IPS-NIHi7 (cell line): Measurements from ENCODE around the gene GNAT1.
"Not testable (repeated sequence)": the region's sequence is repeated elsewhere in the genome, so short reads cannot be mapped to it uniquely, and the experiment has no call there.

ENCODE experiments used
- DNase-seq: peaks from one replicate; pipeline ENCODE4 v3.0.0; 2012; ENCODE audit warnings: mixed read lengths; ENCODE audit errors: extremely low spot score

Gene GNAT1

GRCh38 chr3:50203113-50203808 is 11.9 kb downstream of the GNAT1 start:
- DNase-seq, result no peak

DNA sequence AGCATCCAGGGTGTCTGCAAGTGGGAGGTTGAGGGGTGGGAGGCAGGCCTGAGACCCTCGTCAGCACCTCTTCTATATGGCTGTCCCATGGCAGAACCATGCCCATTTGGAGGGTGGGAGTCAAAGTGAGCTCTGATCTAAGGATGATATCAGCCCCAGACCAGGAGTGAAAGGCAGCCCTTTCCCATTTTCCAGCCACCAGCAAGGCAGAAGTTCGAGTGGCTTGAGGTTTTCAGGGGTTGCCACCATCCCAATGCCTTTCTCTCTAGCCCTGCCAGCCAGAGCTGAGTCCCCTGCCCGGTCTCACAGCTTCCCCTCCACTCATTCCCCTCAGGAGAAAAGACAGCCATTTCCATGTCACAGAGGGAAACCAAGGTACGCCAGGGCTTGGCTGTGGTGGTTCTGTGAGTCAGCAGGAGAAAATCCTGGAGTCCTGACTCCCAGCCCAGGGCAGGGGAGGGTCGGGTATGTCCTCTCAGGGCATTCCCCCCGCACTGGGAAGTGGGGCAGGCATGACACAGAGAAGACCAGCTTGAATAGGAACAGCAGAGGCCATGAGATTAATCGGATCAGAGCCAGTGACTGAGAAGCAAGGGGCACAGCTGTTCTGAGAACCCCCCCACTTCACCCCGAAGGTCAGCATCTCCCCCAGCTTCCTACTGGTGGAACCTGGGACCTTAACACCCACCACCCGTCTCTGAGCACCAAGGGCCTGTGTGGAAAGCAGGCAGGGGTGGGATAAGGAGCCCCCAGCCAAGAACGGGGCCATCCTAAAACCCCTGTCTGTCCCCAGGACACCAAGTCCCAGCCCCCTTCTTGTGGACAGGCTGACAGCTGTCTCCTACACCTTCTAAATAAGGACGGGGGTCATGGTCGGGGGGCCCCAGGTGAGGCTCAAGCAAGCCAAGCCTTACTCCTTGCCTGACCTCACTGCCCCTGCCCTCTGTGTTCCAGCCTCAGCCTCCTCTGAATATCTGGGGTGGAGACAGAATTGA is 12.7 kb downstream of the GNAT1 start:
- DNase-seq, result no peak

GRCh38 chr3:50204804-50205412 is 13.5 kb downstream of the GNAT1 start, which contains the start of gene SLC38A3:
TSS of gene SLC38A3 (plus strand) at chr3:50205271. CDS start at chr3:50214200, 8,929 bp downstream.
- peak; percentile 94 for DNase-seq

- DNase-seq, result peak; percentile 80
Observed at GRCh38 chr3:50205413-50206276, 14.2 kb downstream of the GNAT1 start.

- DNase-seq, result no peak
Observed at GRCh38 chr3:50207359-50208042, 16.1 kb downstream of the GNAT1 start.

DNA sequence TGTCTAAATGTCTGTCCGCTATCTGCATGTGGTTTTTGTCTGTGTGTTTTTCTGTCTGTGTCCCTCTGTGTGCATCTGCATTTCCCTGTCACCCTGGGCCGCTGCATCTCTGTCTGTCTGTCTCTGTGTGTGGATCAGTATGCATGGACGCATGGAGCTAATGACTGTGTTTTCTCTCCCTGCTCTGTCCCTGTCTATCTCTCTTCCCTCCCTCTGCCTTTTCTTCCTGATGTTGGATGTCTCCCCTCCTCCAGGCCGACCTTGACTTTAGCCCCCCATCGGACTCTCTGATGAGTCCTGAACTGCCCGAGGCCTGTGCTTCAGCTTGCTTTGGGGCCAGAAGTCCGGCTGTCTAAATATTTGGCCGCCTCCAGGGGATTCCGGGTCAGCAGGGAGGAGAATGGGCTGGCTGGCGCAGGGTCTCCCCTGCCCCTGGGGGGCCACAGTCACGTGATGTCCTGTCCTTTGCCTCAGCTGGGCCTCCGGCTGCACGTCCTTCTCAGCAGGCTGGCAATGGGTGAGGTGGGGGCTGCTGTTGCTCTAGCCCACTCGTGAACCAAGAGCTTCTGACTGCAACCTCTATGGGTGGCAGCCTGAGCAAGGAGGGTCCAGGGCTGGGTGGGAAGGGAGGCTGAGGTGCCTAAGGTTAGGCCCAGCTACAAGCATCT is 17.4 kb downstream of the GNAT1 start:
- DNase-seq, result no peak

DNA sequence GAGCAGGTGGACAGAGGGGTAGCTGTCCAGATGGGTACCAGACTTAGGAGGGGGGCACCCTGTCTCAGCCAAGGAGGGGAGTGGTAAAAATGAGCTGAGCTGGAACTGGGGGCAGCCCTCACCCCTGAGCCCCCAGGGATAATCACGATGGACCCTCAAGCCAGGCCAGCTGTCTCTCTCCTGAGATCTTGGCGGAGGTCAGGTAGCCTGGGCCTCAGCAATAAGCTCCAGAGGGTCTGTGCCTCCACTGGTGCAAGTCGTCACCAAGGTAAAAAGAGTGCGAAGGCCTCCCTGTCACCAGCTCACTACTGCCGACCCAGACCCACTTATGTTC is 18.7 kb downstream of the GNAT1 start:
- no peak for DNase-seq

DNA sequence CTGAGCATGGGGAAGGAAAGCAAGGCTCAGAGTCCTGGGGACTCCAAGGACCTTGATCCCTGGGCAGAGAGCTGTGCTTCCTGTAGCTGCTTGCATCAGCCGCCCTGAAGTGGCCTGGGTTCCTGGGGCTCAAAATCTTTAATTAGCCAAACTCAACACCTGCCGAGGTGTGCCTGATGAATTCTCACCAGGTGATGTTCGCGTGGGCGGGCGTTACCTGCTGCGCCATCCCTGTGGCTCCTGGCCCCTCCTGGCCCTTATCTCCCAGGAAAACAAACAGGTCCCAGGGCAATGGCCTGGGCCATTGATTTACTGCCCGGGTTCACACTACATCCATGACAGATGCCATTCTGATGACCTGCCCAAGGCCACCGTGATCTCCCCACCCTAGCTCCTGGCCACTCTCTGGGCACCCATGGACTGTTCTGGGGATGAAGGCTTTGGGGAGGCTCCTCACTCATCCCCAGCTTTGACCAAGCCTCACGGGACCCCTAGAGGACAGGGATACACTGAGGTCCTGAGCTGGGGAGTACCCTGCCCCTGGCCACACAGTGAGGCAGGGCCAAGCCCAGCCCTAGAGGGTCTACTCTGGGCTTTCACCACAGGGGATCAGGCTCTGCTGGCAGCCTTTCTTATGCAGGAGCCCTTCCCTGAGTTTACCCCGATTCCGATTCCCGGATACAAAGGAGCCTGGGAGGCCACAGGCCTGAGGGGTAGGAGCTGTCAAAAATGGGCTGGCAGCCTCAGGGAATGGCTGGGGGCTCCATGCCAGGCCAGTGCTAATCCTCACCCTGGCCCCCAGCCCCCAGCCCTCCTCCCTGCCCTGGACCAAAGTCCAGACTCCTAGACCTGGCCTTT is 19.3 kb downstream of the GNAT1 start:
- peak; percentile 58 for DNase-seq

DNA sequence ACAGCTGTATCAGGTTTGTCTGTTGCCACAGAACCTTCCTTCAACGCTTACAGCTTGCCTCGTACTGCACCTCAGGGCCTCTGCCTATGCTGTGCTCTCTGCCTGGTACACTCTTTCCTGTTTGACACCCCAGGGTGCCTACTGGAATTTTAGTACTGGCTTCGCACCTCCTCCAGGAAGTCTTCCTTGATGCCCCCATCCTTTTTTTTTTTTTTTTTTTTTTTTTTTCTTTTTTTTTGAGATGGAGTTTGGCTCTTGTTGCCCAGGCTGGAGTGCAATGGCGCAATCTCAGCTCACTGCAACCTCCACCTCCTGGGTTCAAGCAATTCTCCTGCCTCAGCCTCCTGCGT is 19.9 kb downstream of the GNAT1 start:
- DNase-seq, result not testable (repeated sequence)

DNA sequence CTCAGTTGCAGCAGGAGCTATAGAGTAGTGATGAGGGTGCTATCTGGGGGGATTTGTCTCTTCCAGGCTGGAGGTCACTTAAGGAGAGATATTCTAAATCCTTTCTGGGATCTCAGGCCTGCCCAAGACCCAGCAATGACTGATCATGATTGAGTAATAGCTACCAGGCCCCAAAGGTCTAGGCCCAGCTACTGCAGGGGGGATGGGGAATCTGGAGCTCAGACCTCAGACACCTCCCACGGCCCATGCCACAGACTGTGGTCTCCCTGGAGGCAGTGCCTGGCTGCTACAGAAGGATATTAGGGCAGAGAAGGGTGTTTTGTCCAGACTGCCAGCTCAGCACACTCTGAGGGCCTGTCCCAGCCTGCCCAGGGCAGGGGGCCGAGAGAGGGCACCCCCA is 20.5 kb downstream of the GNAT1 start:
- DNase-seq, result no peak

DNA sequence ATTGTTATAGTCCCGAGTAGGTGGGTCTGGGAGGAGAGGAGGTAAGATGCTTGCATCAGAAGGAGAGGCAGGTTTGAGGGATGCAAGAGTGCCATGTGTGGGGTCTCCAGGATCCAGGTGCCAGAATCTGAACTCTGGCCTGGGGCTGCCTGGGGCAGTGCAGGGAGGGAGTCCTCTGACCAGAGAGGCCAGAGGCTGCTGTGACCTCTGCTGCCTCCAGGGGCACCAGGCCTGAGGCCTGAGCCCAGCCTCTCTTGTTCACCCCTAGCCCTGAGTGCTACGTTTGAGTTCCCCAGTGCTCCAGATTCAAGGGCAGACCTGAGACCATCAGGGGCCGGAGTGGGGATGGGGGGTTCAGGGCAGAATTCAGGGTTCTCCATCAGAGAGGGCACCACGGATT is 21.1 kb downstream of the GNAT1 start:
- DNase-seq, result no peak

DNA sequence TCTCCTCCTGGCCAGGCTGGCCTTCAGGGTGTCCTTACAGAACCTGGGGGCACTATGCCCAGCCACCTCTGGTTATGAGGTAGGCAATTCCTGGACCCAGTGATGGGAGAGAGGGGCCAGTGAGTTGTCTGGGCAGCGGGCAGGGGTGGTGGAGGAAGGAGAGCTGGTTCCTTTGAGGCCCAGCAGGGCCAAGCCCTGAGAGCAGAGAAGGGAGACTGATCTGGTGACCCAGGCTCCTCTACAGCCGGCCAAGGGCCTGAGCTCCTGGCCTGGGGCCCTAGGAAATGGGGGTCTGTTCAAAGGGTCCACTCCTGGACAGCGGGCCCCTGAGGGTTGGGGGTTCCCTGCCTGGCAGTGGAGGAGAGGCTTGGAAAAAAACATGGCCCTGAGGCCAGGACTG is 21.6 kb downstream of the GNAT1 start:
- DNase-seq, result no peak

GRCh38 chr3:50213373-50213772 is 22.0 kb downstream of the GNAT1 start:
- DNase-seq, result no peak

DNA sequence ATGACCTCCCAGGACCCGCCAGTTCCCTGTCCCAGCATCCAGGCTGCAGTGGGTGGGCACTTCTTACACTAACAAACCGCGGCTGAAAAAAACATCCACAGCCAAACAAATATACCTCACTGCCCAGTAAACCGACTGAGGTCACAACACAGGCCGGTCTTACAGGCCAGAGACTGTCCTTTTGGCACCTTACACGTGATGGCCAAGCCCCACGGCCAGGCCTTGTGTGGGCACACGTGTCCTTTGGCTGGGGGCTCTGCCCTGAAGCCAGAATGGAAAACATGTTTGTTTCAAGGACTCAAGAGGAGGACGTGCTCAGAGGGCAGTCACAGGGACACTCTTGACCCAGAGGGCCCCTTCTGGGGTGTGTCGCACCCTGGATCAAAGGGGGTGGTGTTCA is 23.4 kb downstream of the GNAT1 start:
- no peak for DNase-seq

DNA sequence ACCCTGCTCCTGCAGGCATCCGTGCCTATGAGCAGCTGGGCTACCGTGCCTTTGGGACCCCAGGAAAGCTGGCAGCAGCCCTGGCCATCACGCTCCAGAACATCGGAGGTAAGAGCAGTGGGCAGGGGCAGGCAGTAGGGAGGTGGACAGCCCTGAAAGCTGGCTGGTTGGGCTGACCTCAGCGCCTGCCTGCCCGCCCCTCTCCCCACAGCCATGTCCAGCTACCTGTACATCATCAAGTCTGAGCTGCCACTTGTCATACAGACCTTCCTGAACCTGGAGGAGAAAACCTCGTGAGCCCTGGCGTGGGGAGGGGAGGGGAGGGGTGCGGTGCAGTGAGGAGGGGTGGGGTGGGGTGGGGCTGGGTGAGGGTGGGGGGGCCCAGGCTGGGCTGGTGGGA is 24.1 kb downstream of the GNAT1 start:
- no peak for DNase-seq

- no peak for DNase-seq
Observed at GRCh38 chr3:50217681-50218080, 26.3 kb downstream of the GNAT1 start.

- DNase-seq, result no peak
Observed at GRCh38 chr3:50218448-50218847, 27.0 kb downstream of the GNAT1 start.

GRCh38 chr3:50219285-50219684 is 27.9 kb downstream of the GNAT1 start:
- no peak for DNase-seq

DNA sequence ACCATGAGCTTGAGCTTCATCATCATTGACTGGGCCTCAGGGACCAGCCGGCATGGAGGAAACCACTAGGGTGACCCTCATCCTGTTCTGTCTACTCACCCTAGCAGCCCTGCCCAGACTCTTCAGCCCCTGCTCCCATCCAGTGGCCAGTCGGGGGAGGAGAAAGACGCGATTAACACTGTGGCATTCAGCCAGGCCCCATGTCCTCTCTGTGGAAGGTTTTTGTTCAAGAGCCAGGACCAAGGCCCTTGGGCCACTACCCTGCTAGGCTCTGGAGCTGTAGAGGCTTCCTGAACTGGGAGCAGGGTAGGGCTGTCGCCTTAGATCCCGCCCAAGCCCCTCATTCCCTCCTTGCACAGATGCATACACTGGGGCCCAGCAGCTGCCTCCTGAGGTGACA is 28.7 kb downstream of the GNAT1 start:
- DNase-seq, result no peak

DNA sequence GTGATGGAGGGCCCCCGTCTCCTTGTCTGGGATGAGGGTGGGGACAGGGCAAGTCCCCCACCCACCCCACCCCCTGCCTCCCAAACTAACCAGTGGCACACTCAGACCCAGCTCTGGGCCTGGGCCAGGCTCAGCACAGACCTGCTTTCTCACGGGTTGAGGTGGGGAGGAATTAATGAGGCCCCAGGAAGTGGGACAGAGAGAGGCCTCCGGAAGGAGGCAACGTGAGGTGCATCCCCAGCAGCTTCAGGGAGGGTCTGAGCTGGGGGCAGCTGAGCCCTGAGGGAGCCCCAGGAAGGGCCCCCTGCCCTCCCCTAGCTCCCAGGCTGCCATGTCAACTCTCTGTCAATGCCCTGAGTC is 29.6 kb downstream of the GNAT1 start:
- no peak for DNase-seq
